ENCODE measurements around the gene ATAT1. TPM values are rescaled to one million over a fixed set of nuclear protein-coding genes. Genes with fewer than 3 reads are reported as not detected.

The ATAT1 gene
- total and polyA plus RNA-seq, 10 of the 15 experiments (the other 5 are each of a cell fraction or from before 2014, with no cell fraction given): 1.1 to 14.2 (median 6.9) TPM

- DNase-seq (ENCODE audit: low read depth, low spot score) (no peak), ATAC-seq (no peak), FAIRE-seq (no peak)
- Histone ChIP-seq H3K9ac (ENCODE audit: control insufficient read depth, insufficient read depth, low read length) (peak overlapping the region; percentile 94), H3K36me3 (ENCODE audit: control insufficient read depth in 2 of 2, insufficient read depth in 2 of 2, low read length in 1 of 2) (peaks cover 0 to 3% of the 10 kb centered on the region in 2 experiments; a peak in 2 of 4 replicates), H3K9me3 (replicated peaks; ENCODE audit: control insufficient read depth, insufficient read depth, low read length) (no peaks in the 10 kb centered on the region), H3K4me3 (peak overlapping the region; percentile 100), H4K20me1 (ENCODE audit: control insufficient read depth, insufficient read depth) (no peaks in the 10 kb centered on the region), H3K4me2 (ENCODE audit: control insufficient read depth, insufficient read depth) (peak overlapping the region; percentile 70), H2AFZ (ENCODE audit: control insufficient read depth, low read depth, low read length) (no peak overlapping the region), H3K27me3 (replicated peaks in 1 of 2; ENCODE audit: control insufficient read depth in 2 of 2, insufficient read depth in 2 of 2, low read length in 1 of 2) (no peaks in the 10 kb centered on the region), H3K79me2 (ENCODE audit: control insufficient read depth, insufficient read depth, low read length) (peaks cover 100% of the 10 kb centered on the region), H3K27ac (ENCODE audit: control insufficient read depth, insufficient read depth) (peak overlapping the region; percentile 96), H3K4me1 (ENCODE audit: control insufficient read depth, insufficient read depth, low read length) (peaks cover 15% of the 10 kb centered on the region)
- 0% methylated on average over 29 of the region's 29 CpGs for whole genome bisulfite sequencing (ENCODE audit: insufficient coverage, insufficient replicate concordance, low lambda C conversion rate, missing lambda C conversion rate)
- ChIA-PET SMC1A (ENCODE audit: uncharacterized antibody, unreplicated experiment) (interaction anchor here (1.0 to 11.3 kb wide), 4 partner anchors 39 to 70 kb away, joined by 3 to 265 read pairs (median 4); partner anchors contain the start of genes MDC1 and TUBB), CTCF (interaction anchor here (0.7 to 9.5 kb wide), 6 partner anchors 9 to 198 kb away, joined by 3 to 487 read pairs (median 4); partner anchors contain the start of genes DHX16, MDC1 and TUBB), RAD21 (ENCODE audit: unreplicated experiment) (interaction anchor here (1.6 to 14.2 kb wide), 3 partner anchors 35 to 74 kb away, joined by 3 to 232 read pairs (median 209); partner anchors contain the start of genes MDC1 and TUBB), POLR2A (interaction anchor here (0.7 to 9.5 kb wide), 4 partner anchors 35 to 229 kb away, joined by 3 to 200 read pairs (median 4); partner anchors contain the start of genes MDC1, TUBB and VARS2)
- TF ChIP-seq SMARCA5 (IDR thresholded peaks at IDR 0.05) (peak; percentile 49), CREB1 (IDR thresholded peaks at IDR 0.05; ENCODE audit: low read depth) (no peak), CBFB (IDR thresholded peaks at IDR 0.05; ENCODE audit: low read depth) (no peak), ZNF622 (IDR thresholded peaks at IDR 0.05) (no peak), MLLT1 (IDR thresholded peaks at IDR 0.05) (0 out of 2 replicates have a peak, but pooled peaks have one; percentile 52), NR2F1 (conservative IDR thresholded peaks at IDR 0.05) (0 out of 2 replicates have a peak, but pooled peaks have one; percentile 8), POLR2A (IDR thresholded peaks at IDR 0.05; ENCODE audit: low read depth, low read length) (0 out of 2 replicates have a peak, but pooled peaks have one; percentile 37)
- TF ChIP-seq, protein P1, sequence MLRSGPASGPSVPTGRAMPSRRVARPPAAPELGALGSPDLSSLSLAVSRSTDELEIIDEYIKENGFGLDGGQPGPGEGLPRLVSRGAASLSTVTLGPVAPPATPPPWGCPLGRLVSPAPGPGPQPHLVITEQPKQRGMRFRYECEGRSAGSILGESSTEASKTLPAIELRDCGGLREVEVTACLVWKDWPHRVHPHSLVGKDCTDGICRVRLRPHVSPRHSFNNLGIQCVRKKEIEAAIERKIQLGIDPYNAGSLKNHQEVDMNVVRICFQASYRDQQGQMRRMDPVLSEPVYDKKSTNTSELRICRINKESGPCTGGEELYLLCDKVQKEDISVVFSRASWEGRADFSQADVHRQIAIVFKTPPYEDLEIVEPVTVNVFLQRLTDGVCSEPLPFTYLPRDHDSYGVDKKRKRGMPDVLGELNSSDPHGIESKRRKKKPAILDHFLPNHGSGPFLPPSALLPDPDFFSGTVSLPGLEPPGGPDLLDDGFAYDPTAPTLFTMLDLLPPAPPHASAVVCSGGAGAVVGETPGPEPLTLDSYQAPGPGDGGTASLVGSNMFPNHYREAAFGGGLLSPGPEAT (IDR thresholded peaks at IDR 0.05; ENCODE audit: low read depth): no peak
- TF ChIP-seq, protein P2, sequence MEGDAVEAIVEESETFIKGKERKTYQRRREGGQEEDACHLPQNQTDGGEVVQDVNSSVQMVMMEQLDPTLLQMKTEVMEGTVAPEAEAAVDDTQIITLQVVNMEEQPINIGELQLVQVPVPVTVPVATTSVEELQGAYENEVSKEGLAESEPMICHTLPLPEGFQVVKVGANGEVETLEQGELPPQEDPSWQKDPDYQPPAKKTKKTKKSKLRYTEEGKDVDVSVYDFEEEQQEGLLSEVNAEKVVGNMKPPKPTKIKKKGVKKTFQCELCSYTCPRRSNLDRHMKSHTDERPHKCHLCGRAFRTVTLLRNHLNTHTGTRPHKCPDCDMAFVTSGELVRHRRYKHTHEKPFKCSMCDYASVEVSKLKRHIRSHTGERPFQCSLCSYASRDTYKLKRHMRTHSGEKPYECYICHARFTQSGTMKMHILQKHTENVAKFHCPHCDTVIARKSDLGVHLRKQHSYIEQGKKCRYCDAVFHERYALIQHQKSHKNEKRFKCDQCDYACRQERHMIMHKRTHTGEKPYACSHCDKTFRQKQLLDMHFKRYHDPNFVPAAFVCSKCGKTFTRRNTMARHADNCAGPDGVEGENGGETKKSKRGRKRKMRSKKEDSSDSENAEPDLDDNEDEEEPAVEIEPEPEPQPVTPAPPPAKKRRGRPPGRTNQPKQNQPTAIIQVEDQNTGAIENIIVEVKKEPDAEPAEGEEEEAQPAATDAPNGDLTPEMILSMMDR (IDR thresholded peaks at IDR 0.05 in 2 of 3, conservative IDR thresholded peaks at IDR 0.05 in 1 of 3; ENCODE audit: control insufficient read depth in 2 of 3, extremely low read depth in 1 of 3, insufficient read depth in 1 of 3, low read depth in 3 of 3, low read length in 3 of 3): peak; percentile 35 to 46 (median 36); a peak in 4 of 6 replicates
- in situ Hi-C loops (cut with MboI): no loop called here
- BruUV-seq (replicated peaks): TSS peak; percentile 59
- intact Hi-C loops (cut with micrococcal nuclease; ENCODE audit: unreplicated experiment): loop anchor here (2.0 kb wide), 1 partner anchor 73 kb away; no protein-coding TSS in a partner anchor
Observed at GRCh38 chr6:30685157-30686008, 58.7 kb downstream of the ATAT1 start.

Data from GM12878 (cell line).